DMS 273 treated with DMSO at 0.1 percent for 48 hours (cell line): ENCODE results near the gene SLC25A25.

Experiments used
- DNase-seq: peaks from one replicate; lab custom pipeline; 2025; lab: John Stamatoyannopoulos, UW

SLC25A25 gene

GRCh38 chr9:128145536-128145935 is 77.5 kb downstream of the SLC25A25 start:
- DNase-seq, result no peak

GRCh38 chr9:128145951-128146351 is 77.9 kb downstream of the SLC25A25 start:
- no peak for DNase-seq

- no peak for DNase-seq
Observed at GRCh38 chr9:128146591-128147120, 78.6 kb downstream of the SLC25A25 start.

GRCh38 chr9:128148509-128149000 is 80.5 kb downstream of the SLC25A25 start:
- DNase-seq, result no peak

- DNase-seq, result no peak
Observed at GRCh38 chr9:128149001-128149701, 81.1 kb downstream of the SLC25A25 start, which contains the start of gene LCN2. Gene LCN2, plus strand, starts transcription at chr9:128149453. Its CDS starts 73 bp downstream, at chr9:128149526.

- DNase-seq, result no peak
Observed at GRCh38 chr9:128149951-128150593, 82.0 kb downstream of the SLC25A25 start.

- no peak for DNase-seq
Observed at GRCh38 chr9:128150594-128151308, 82.7 kb downstream of the SLC25A25 start.

GRCh38 chr9:128151309-128152132 is 83.5 kb downstream of the SLC25A25 start:
- DNase-seq, result no peak

GRCh38 chr9:128152133-128153059 is 84.4 kb downstream of the SLC25A25 start:
- DNase-seq, result no peak

- DNase-seq, result no peak
Observed at GRCh38 chr9:128153060-128153946, 85.3 kb downstream of the SLC25A25 start.

GRCh38 chr9:128153947-128154695 is 86.1 kb downstream of the SLC25A25 start:
- DNase-seq, result no peak

- no peak for DNase-seq
Observed at GRCh38 chr9:128155736-128156500, 87.9 kb downstream of the SLC25A25 start.
